Neural cell (in vitro differentiated cells): Measurements from ENCODE around the gene CCNK.

Experiments
- EP300 ChIP-seq: fragments of 450-650 bp; conservative IDR thresholded peaks from 2 replicates; pipeline ENCODE4 v1.6.1; 2014; ENCODE audit warnings: antibody characterized with exemption, mild to moderate bottlenecking, moderate library complexity; ENCODE audit not compliant: poor library complexity, severe bottlenecking
- EZH2 ChIP-seq: fragments of 200-600, 300-800 bp; shearing (Covaris generic), sonication (generic); IDR thresholded peaks from 2 replicates; pipeline ENCODE4 v1.6.1; 2014; ENCODE audit warnings: antibody characterized with exemption, low read length, borderline replicate concordance, mild to moderate bottlenecking; ENCODE audit not compliant: insufficient read depth, poor library complexity, severe bottlenecking
- MXI1 ChIP-seq: fragments of 450-650 bp; conservative IDR thresholded peaks from 2 replicates; pipeline ENCODE4 v1.6.1; 2014; ENCODE audit warnings: antibody characterized with exemption, mild to moderate bottlenecking; ENCODE audit not compliant: poor library complexity, severe bottlenecking
- POLR2AphosphoS5 ChIP-seq: IDR thresholded peaks from 2 replicates; pipeline ENCODE4 v1.6.1; 2012
- RAD21 ChIP-seq: fragments of 450-650 bp; conservative IDR thresholded peaks from 2 replicates; pipeline ENCODE4 v1.6.1; 2014; ENCODE audit warnings: antibody characterized with exemption, mild to moderate bottlenecking, moderate library complexity
- REST ChIP-seq: IDR thresholded peaks from 2 replicates; pipeline ENCODE4 v1.6.1; 2012; ENCODE audit warnings: borderline replicate concordance
- TF ChIP-seq, protein P1 (sequence below): fragments of 450-650 bp; IDR thresholded peaks from 2 replicates; pipeline ENCODE4 v1.5.1; 2014; ENCODE audit warnings: antibody characterized with exemption, mild to moderate bottlenecking, moderate library complexity; ENCODE audit not compliant: poor library complexity, severe bottlenecking

DNA sequence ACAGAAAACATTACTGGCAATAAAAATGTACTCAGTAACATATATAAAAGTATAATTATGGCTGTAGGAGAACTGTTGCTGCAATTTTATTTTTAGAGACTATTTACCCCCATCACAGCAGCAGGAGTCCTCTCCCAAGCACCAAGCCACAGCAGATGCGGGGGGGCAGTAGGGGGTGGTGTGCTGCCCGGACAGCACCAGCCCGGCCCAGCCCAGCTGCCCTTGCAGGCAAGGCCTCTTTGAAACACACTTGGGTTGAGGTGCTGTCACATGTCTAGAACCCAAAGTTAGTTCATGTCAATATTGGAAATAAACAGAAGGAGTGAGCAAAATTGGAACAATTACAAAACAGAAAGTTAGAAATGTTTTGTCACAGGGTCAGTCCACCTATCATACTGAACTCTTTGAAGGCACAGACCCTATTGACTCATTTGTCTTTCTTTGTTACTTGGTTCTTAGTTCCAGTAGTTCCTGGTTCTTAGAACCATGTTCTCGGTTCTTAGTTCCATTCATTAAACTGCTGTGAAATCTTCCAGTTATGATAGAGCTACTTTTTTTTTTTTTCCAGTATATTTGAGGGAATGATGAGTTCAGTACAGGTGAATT, 22.7 kb downstream of the CCNK start:
- TF ChIP-seq RAD21 (no peak), MXI1 (no peak), REST (no peak), EZH2 (no peak), POLR2AphosphoS5 (no peak), EP300 (no peak)
- TF ChIP-seq, protein P1, sequence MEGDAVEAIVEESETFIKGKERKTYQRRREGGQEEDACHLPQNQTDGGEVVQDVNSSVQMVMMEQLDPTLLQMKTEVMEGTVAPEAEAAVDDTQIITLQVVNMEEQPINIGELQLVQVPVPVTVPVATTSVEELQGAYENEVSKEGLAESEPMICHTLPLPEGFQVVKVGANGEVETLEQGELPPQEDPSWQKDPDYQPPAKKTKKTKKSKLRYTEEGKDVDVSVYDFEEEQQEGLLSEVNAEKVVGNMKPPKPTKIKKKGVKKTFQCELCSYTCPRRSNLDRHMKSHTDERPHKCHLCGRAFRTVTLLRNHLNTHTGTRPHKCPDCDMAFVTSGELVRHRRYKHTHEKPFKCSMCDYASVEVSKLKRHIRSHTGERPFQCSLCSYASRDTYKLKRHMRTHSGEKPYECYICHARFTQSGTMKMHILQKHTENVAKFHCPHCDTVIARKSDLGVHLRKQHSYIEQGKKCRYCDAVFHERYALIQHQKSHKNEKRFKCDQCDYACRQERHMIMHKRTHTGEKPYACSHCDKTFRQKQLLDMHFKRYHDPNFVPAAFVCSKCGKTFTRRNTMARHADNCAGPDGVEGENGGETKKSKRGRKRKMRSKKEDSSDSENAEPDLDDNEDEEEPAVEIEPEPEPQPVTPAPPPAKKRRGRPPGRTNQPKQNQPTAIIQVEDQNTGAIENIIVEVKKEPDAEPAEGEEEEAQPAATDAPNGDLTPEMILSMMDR = no peak
